Measurements from ENCODE around the gene DCLK3.

Gene DCLK3

GRCh38 chr3:36662626-36663025 lies 101.7 kb downstream of the DCLK3 start:
- DNase-seq, result no peak

Data from NCI-H146 (cell line).